ENCODE results near the gene TMEM179B. TPM values are rescaled to one million over a fixed set of nuclear protein-coding genes. Genes with fewer than 3 reads are reported as not detected.
A peak's percentile ranks its signal among the peaks of the same experiment; 100 is the strongest.

Gene TMEM179B
- total and polyA plus RNA-seq, 2 of the 13 experiments (the other 11 are each of a cell fraction or from before 2014, with no cell fraction given): 24.8 to 25.7 TPM

DNA sequence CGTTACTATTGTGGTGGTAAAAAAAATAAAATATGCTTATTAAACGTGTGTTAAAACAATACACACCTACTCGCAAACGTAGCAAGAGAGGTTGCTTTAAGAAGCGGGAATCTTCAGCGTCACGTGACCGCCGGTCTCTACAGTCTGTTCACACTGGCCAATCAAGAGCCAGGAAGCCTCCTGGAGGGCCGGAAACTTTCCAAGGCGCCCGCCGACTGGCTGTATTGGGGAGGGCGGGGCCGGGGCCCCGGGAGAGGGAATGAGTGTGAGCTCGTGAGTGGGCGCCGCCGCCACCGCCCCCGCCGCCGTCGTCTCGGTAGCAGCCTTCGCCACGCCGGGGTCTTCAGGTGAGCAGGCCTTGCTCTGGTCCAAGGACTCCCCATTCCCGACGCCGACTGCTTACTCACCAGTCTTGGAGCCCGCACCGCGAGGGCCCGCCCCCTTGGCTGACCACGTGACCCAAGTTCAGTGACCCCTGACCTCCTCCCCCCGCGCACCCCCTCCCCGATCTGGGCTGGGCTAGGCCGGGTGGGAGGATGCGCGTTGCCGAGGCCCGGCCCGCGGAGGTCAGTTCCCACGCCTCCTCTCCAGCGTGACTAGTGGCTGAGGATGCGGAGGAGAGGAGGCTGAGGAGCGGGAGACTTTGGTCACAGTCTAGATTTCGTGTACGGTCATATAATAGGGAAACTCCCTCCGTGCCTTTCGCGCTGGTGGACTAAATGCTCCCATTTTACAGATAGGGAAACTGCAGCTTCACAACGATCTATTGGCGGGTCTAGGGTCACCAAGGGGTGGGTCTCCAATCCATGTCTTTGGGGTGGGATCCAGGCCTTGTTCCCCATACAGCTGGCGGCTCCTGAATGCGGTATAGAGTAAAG, 15.8 kb upstream of the TMEM179B start, which contains the start of gene TAF6L:
Gene TAF6L, plus strand, starts transcription at position 253 of the 878 bp plus-strand sequence. CDS start 4,388 bp downstream, outside the sequence.
- Histone ChIP-seq H3K9me3 (ENCODE audit: low read length) (no peaks in the 10 kb centered on the region), H4K20me1 (ENCODE audit: insufficient read depth, low read length) (no peaks in the 10 kb centered on the region), H3K27me3 (ENCODE audit: control insufficient read depth in 1 of 2, insufficient read depth in 2 of 2, low read length in 2 of 2) (no peaks in the 10 kb centered on the region; a peak in 1 of 5 replicates), H3K4me3 (replicated peaks in 1 of 3; ENCODE audit: insufficient read depth in 1 of 3, low read depth in 2 of 3, low read length in 3 of 3) (peak within 1 kb of the TSS; percentile 64 to 78 (median 65)), H3K79me2 (ENCODE audit: insufficient read depth, low read length) (peaks cover 10% of the 10 kb centered on the region), H3K27ac (ENCODE audit: extremely low read length, insufficient read depth, low read length) (peak within 1 kb of the TSS; percentile 92), H3K4me1 (ENCODE audit: insufficient read depth, low read length) (peaks cover 23% of the 10 kb centered on the region), H2AFZ (ENCODE audit: low read length) (peak within 1 kb of the TSS; percentile 84), H3K4me2 (ENCODE audit: low read depth, low read length) (peak within 1 kb of the TSS; percentile 95), H3K9ac (ENCODE audit: insufficient read depth, low read depth, low read length) (peak within 1 kb of the TSS; percentile 76), H3K36me3 (replicated peaks in 1 of 2; ENCODE audit: control insufficient read depth in 1 of 2, insufficient read depth in 2 of 2, low read length in 2 of 2) (peaks cover 6 to 16% of the 10 kb centered on the region in 2 experiments)
- intact Hi-C loops (cut with micrococcal nuclease; ENCODE audit: unreplicated experiment) (no loop called here), in situ Hi-C loops (cut with HindIII; ENCODE audit: extremely low pct_ligation_motif_present, low pct_unique_long_range_greater_than_20kb) (no loop called here)
- FAIRE-seq (peak; percentile 94), ATAC-seq (peak; percentile 93), DNase-seq (ENCODE audit: low spot score) (peak; percentile 97)
- 5% methylated on average over 11 of the region's 60 CpGs for WGBS (ENCODE audit: low lambda C conversion rate)
- CTCF ChIA-PET (ENCODE audit: low intra/inter-chr PET ratio, low total read pairs): no interaction called here
- TSS peak; percentile 64 for BruUV-seq (replicated peaks)
- POLR2A ChIA-PET: interaction anchor here (0.7 to 4.9 kb wide), 23 partner anchors 9 to 180 kb away, joined by 3 to 68 read pairs (median 6); partner anchors contain the start of genes BSCL2, C11orf98, CSKMT and HNRNPUL2
- TF ChIP-seq ZFAT (CRISPR knock-in tag; conservative IDR thresholded peaks at IDR 0.05) (0 out of 2 replicates have a peak, but pooled peaks have one; percentile 23), ZFY (CRISPR knock-in tag; IDR thresholded peaks at IDR 0.05) (peak; percentile 79), ZNF768 (CRISPR knock-in tag; IDR thresholded peaks at IDR 0.05) (peak; percentile 75; the same call in 1 of the 2 replicates), TSC22D2 (CRISPR knock-in tag; IDR thresholded peaks at IDR 0.05; ENCODE audit: borderline replicate concordance) (0 out of 2 replicates have a peak, but pooled peaks have one; percentile 16), KLF15 (CRISPR knock-in tag; IDR thresholded peaks at IDR 0.05; ENCODE audit: borderline replicate concordance) (peak; percentile 38; the same call in 1 of the 2 replicates), PHF5A (CRISPR knock-in tag; IDR thresholded peaks at IDR 0.05; ENCODE audit: low read depth, unreplicated experiment) (peak; percentile 30), ZNF670 (CRISPR knock-in tag; IDR thresholded peaks at IDR 0.05; ENCODE audit: borderline replicate concordance) (0 out of 2 replicates have a peak, but pooled peaks have one; percentile 34), ARNT2 (CRISPR knock-in tag; IDR thresholded peaks at IDR 0.05; ENCODE audit: low read depth) (0 out of 2 replicates have a peak, but pooled peaks have one; percentile 58)
- TF ChIP-seq, protein P1, sequence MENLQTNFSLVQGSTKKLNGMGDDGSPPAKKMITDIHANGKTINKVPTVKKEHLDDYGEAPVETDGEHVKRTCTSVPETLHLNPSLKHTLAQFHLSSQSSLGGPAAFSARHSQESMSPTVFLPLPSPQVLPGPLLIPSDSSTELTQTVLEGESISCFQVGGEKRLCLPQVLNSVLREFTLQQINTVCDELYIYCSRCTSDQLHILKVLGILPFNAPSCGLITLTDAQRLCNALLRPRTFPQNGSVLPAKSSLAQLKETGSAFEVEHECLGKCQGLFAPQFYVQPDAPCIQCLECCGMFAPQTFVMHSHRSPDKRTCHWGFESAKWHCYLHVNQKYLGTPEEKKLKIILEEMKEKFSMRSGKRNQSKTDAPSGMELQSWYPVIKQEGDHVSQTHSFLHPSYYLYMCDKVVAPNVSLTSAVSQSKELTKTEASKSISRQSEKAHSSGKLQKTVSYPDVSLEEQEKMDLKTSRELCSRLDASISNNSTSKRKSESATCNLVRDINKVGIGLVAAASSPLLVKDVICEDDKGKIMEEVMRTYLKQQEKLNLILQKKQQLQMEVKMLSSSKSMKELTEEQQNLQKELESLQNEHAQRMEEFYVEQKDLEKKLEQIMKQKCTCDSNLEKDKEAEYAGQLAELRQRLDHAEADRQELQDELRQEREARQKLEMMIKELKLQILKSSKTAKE (CRISPR knock-in tag; IDR thresholded peaks at IDR 0.05; ENCODE audit: borderline replicate concordance): peak; percentile 32; the same call in 1 of the 2 replicates
- TF ChIP-seq, protein P2, sequence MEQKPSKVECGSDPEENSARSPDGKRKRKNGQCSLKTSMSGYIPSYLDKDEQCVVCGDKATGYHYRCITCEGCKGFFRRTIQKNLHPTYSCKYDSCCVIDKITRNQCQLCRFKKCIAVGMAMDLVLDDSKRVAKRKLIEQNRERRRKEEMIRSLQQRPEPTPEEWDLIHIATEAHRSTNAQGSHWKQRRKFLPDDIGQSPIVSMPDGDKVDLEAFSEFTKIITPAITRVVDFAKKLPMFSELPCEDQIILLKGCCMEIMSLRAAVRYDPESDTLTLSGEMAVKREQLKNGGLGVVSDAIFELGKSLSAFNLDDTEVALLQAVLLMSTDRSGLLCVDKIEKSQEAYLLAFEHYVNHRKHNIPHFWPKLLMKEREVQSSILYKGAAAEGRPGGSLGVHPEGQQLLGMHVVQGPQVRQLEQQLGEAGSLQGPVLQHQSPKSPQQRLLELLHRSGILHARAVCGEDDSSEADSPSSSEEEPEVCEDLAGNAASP (CRISPR knock-in tag; IDR thresholded peaks at IDR 0.05; ENCODE audit: borderline replicate concordance): peak; percentile 37
- TF ChIP-seq, protein P3, sequence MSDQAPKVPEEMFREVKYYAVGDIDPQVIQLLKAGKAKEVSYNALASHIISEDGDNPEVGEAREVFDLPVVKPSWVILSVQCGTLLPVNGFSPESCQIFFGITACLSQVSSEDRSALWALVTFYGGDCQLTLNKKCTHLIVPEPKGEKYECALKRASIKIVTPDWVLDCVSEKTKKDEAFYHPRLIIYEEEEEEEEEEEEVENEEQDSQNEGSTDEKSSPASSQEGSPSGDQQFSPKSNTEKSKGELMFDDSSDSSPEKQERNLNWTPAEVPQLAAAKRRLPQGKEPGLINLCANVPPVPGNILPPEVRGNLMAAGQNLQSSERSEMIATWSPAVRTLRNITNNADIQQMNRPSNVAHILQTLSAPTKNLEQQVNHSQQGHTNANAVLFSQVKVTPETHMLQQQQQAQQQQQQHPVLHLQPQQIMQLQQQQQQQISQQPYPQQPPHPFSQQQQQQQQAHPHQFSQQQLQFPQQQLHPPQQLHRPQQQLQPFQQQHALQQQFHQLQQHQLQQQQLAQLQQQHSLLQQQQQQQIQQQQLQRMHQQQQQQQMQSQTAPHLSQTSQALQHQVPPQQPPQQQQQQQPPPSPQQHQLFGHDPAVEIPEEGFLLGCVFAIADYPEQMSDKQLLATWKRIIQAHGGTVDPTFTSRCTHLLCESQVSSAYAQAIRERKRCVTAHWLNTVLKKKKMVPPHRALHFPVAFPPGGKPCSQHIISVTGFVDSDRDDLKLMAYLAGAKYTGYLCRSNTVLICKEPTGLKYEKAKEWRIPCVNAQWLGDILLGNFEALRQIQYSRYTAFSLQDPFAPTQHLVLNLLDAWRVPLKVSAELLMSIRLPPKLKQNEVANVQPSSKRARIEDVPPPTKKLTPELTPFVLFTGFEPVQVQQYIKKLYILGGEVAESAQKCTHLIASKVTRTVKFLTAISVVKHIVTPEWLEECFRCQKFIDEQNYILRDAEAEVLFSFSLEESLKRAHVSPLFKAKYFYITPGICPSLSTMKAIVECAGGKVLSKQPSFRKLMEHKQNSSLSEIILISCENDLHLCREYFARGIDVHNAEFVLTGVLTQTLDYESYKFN (CRISPR knock-in tag; conservative IDR thresholded peaks at IDR 0.05): peak; percentile 56
- TF ChIP-seq, protein P4, sequence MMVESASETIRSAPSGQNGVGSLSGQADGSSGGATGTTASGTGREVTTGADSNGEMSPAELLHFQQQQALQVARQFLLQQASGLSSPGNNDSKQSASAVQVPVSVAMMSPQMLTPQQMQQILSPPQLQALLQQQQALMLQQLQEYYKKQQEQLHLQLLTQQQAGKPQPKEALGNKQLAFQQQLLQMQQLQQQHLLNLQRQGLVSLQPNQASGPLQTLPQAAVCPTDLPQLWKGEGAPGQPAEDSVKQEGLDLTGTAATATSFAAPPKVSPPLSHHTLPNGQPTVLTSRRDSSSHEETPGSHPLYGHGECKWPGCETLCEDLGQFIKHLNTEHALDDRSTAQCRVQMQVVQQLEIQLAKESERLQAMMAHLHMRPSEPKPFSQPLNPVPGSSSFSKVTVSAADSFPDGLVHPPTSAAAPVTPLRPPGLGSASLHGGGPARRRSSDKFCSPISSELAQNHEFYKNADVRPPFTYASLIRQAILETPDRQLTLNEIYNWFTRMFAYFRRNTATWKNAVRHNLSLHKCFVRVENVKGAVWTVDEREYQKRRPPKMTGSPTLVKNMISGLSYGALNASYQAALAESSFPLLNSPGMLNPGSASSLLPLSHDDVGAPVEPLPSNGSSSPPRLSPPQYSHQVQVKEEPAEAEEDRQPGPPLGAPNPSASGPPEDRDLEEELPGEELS (CRISPR knock-in tag; IDR thresholded peaks at IDR 0.05): 0 out of 2 replicates have a peak, but pooled peaks have one; percentile 12
